Activated T-cell treated with anti-CD3 and anti-CD28 coated beads, Interleukin-2, amount 50 U/mL, for 72 hours (primary cell): ENCODE measurements around the gene ZIC4. TPM values are rescaled to one million over a fixed set of nuclear protein-coding genes. Genes with fewer than 3 reads are reported as not detected.

Experiments
- ATAC-seq, 2 donors: fragments of 150-1000 bp; cut with Tn5 transposase; replicated peaks in 1 of 2; 2 replicates each; pipeline ENCODE4 v1.10.0; 2021; ENCODE audit warnings: moderate library complexity in 2 of 2, mild to moderate bottlenecking in 1 of 2
- DNase-seq, 2 donors: peaks; one replicate each; pipeline ENCODE4 v3.0.0; 2021 to 2022; ENCODE audit warnings: mixed read lengths in 1 of 2
- H3K27ac Mint-ChIP-seq: one replicate; pipeline ENCODE4 v1.8.0; 2022; ENCODE audit warnings: mild to moderate bottlenecking, moderate library complexity, mixed read lengths
- H3K27me3 Mint-ChIP-seq: one replicate; pipeline ENCODE4 v1.8.0; 2022; ENCODE audit warnings: low read depth, mixed read lengths
- H3K36me3 Mint-ChIP-seq, 2 donors: one replicate each; pipeline ENCODE4 v1.8.0; 2022; ENCODE audit warnings: mixed read lengths in 2 of 2, mild to moderate bottlenecking in 1 of 2; ENCODE audit not compliant: insufficient read depth in 2 of 2
- H3K4me1 Mint-ChIP-seq: one replicate; pipeline ENCODE4 v1.8.0; 2022; ENCODE audit warnings: low read depth, mixed read lengths
- H3K4me3 Mint-ChIP-seq, 2 donors: one replicate each; pipeline ENCODE4 v1.8.0; 2022; ENCODE audit warnings: mild to moderate bottlenecking in 2 of 2, mixed read lengths in 2 of 2, moderate library complexity in 2 of 2
- H3K9me3 Mint-ChIP-seq, 2 donors: one replicate each; pipeline ENCODE4 v1.8.0; 2022; ENCODE audit warnings: mixed read lengths in 2 of 2
- total RNA-seq, 2 donors: library from RNA; stranded (reverse); gene quantifications; one replicate each; pipeline ENCODE4 v1.2.3, GENCODE V29; 2022

The ZIC4 gene
- total RNA-seq, 2 donors from 2014 or later = not detected

DNA sequence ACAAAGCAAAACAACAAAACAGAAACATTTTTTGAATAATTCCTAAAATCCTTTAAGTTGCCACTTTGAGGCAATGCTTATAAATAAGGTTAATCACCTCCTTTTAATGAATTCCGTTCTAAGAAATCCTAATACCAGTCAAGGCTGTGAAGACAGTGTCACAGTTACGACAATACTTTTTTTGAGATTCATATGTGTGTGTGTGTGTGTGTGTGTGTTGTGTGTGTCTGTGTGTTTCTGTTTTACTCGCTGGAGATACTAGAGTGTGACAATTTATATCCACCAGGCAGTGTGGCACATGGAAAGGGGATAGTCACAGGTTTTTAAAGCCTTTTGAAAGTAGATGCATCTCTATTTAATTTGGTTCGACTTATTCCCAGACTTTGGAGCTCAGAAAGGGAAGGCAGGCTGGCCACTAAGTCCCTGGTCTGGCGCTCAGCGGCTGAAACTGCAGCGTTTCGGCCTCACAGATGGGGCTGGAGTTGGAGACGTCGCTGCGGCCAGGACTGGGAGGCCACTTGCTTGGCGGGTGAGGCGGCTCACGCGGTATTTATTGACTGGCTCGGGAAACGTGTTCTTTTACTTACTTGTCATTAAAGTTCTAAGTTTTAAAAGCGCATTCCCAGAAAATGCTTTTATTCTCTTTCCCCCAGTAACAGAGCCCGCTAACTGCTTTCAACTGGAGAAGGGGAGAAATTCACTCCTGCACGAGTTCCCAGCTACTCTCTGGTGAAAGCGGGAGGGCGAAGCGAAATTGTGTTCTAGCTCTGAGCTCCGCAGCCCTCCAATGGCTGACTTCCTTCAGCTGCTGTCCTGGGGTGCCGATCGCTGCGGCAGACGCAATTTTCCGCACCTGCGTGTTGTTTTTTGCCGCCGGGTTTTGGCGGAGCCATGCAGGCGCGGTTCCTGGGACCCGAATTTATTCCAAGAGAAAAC lies 16.5 kb upstream of the ZIC4 start:
- H3K27me3 Mint-ChIP-seq = peaks cover 50% of the 10 kb centered on the region
- no peak for ATAC-seq
- H3K4me1 Mint-ChIP-seq = no peaks in the 10 kb centered on the region
- H3K4me3 Mint-ChIP-seq = no peak overlapping the region
- H3K27ac Mint-ChIP-seq = no peak overlapping the region
- DNase-seq = no peak
- H3K9me3 Mint-ChIP-seq = no peaks in the 10 kb centered on the region
- peaks cover 10% of the 10 kb centered on the region in 2 donors for H3K36me3 Mint-ChIP-seq

DNA sequence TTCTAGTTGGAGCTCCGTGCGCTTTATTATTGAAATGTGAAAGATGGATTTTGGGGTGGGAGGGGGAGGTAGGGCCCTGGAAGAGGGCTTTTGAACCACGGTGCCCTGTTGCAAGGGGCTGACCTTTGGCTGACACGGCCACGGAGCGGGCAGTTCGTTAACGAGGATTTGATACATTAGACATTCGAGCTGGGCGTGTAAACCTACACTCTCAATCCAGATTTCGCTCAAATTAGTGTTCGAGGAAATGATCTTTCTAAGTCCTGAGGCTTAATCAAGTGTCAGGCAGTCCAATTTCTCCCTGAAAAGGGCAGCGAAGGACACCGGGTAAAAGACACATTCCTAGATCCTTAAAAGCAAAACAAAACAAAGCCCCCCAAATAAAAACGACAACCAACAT lies 15.9 kb upstream of the ZIC4 start:
- no peak for DNase-seq
- no peak overlapping the region for H3K4me3 Mint-ChIP-seq
- H3K9me3 Mint-ChIP-seq = no peaks in the 10 kb centered on the region
- H3K4me1 Mint-ChIP-seq = no peaks in the 10 kb centered on the region
- peaks cover 10% of the 10 kb centered on the region in 2 donors for H3K36me3 Mint-ChIP-seq
- peaks cover 57% of the 10 kb centered on the region for H3K27me3 Mint-ChIP-seq
- H3K27ac Mint-ChIP-seq = no peak overlapping the region
- ATAC-seq = no peak

DNA sequence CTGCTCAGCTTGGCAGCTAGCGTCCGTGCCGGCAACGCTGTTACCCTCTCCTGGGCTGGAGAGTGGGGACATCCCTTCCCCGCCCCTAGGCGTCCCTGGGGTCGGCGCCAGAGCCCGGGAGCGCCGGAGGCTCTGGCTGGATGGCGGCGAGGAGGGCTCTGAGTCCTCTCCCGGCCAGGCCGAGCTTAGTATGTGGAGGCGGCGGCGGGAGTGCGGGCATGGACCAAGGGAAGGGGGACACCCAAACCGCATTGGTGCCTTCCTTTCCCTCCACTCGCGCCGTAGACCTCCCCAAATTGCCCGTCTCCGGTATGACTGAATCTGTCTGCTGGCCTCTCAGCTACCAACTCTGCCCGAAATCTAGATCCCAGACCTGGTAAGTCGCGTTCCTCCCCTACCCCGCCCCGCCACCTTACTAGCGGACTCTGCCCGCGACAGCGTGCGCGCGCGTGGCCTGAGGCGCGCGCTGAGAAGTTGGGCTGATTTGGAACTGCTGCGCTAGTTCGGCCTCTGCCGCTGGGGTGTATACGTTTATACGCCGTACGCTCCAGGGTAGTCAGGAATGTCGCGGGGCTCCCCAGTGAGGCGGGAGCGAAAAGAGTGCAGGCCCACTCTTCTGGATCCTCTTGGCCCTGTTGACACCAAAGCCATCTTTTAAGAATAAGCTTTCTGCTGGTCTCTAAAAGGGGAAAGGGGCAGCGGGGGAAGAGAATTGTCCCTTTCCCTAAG lies 15.0 kb upstream of the ZIC4 start:
- Mint-ChIP-seq H3K4me3 (no peak overlapping the region), H3K27me3 (peaks cover 61% of the 10 kb centered on the region), H3K4me1 (no peaks in the 10 kb centered on the region), H3K27ac (no peak overlapping the region), H3K9me3 (no peaks in the 10 kb centered on the region), H3K36me3 (peaks cover 10% of the 10 kb centered on the region in 2 donors)
- ATAC-seq (no peak), DNase-seq (no peak)

- no peak for ATAC-seq
- Mint-ChIP-seq H3K27me3 (peaks cover 63% of the 10 kb centered on the region), H3K4me1 (no peaks in the 10 kb centered on the region), H3K27ac (no peak overlapping the region), H3K36me3 (peaks cover 10% of the 10 kb centered on the region in 2 donors), H3K4me3 (no peak overlapping the region), H3K9me3 (no peaks in the 10 kb centered on the region)
- no peak for DNase-seq
These were observed 14.2 kb upstream of the ZIC4 start for GRCh38 chr3:147420353-147421183.

- peak overlapping the region in 1 of 2 donors; percentile 31 for H3K4me3 Mint-ChIP-seq
- no peak overlapping the region for H3K27ac Mint-ChIP-seq
- no peaks in the 10 kb centered on the region for H3K4me1 Mint-ChIP-seq
- DNase-seq (no peak), ATAC-seq (no peak)
- H3K9me3 Mint-ChIP-seq = no peaks in the 10 kb centered on the region
- H3K36me3 Mint-ChIP-seq = peaks cover 10% of the 10 kb centered on the region in 2 donors
- H3K27me3 Mint-ChIP-seq = peaks cover 71% of the 10 kb centered on the region
These were observed 13.5 kb upstream of the ZIC4 start for GRCh38 chr3:147419781-147420224.

GRCh38 chr3:147418808-147419701 lies 12.7 kb upstream of the ZIC4 start:
- peaks cover 10 to 14% of the 10 kb centered on the region in 2 donors for H3K36me3 Mint-ChIP-seq
- H3K9me3 Mint-ChIP-seq = no peaks in the 10 kb centered on the region
- DNase-seq (no peak), ATAC-seq (no peak)
- H3K27me3 Mint-ChIP-seq = peaks cover 78% of the 10 kb centered on the region
- peak overlapping the region; percentile 16 to 31 for H3K4me3 Mint-ChIP-seq
- no peaks in the 10 kb centered on the region for H3K4me1 Mint-ChIP-seq
- no peak overlapping the region for H3K27ac Mint-ChIP-seq

DNA sequence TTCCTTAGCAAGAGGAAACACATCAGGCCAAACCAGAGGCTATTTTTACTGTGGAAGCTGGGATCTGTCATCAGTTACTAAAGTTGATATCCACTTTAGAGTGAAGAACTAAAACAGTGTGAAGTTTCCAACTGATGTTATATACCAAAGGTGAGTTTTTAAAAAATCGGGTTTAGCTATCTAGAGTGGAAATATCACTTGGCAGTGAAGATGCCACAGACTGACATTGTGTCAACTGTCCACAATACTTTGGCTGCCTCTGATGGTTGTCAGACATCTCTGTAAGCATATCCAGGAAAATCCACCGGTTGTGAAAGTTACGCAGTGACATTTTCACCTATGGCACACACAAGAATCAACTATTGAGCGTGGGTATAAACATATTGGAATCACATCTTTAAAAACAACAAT lies 12.0 kb upstream of the ZIC4 start:
- DNase-seq = no peak
- Mint-ChIP-seq H3K9me3 (peaks cover 0 to 1% of the 10 kb centered on the region in 2 donors), H3K4me3 (no peak overlapping the region), H3K36me3 (peaks cover 9 to 12% of the 10 kb centered on the region in 2 donors), H3K4me1 (peaks cover 4% of the 10 kb centered on the region), H3K27me3 (peaks cover 76% of the 10 kb centered on the region), H3K27ac (no peak overlapping the region)
- no peak for ATAC-seq

GRCh38 chr3:147417551-147418295 lies 11.4 kb upstream of the ZIC4 start:
- H3K27ac Mint-ChIP-seq = no peak overlapping the region
- no peak for DNase-seq
- H3K27me3 Mint-ChIP-seq = peaks cover 76% of the 10 kb centered on the region
- H3K4me3 Mint-ChIP-seq = no peak overlapping the region
- H3K9me3 Mint-ChIP-seq = peaks cover 0 to 2% of the 10 kb centered on the region in 2 donors
- H3K4me1 Mint-ChIP-seq = peaks cover 8% of the 10 kb centered on the region
- ATAC-seq = no peak
- H3K36me3 Mint-ChIP-seq = peaks cover 10 to 14% of the 10 kb centered on the region in 2 donors

DNA sequence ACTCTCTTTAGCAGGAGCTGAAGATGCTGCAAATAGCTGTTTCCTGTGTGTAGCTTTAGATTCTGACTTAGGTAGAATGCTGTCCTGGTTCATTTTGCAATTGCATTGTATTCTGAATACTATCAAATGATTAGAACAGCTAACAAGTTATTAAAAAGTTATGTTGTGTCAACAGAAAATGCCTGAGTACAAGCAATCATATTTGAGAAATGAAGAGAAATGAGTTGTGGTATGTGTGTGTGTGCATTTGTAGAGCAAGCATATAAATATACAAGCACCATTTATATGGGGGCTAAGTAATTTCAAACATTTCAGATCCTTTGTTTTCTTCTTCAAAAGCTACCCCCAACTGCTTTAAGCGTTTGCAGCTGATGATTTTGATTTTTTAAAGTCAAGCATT lies 10.6 kb upstream of the ZIC4 start:
- Mint-ChIP-seq H3K4me1 (peaks cover 8% of the 10 kb centered on the region), H3K4me3 (no peak overlapping the region), H3K36me3 (peaks cover 10% of the 10 kb centered on the region in 2 donors), H3K27ac (no peak overlapping the region), H3K9me3 (peaks cover 0 to 2% of the 10 kb centered on the region in 2 donors), H3K27me3 (peaks cover 74% of the 10 kb centered on the region)
- ATAC-seq (no peak), DNase-seq (no peak)

GRCh38 chr3:147415874-147416273 lies 9.5 kb upstream of the ZIC4 start:
- H3K4me3 Mint-ChIP-seq = no peak overlapping the region
- no peak for DNase-seq
- ATAC-seq = no peak
- H3K9me3 Mint-ChIP-seq = peaks cover 2 to 3% of the 10 kb centered on the region in 2 donors
- H3K4me1 Mint-ChIP-seq = peaks cover 18% of the 10 kb centered on the region
- peaks cover 10 to 13% of the 10 kb centered on the region in 2 donors for H3K36me3 Mint-ChIP-seq
- H3K27ac Mint-ChIP-seq = no peak overlapping the region
- peaks cover 78% of the 10 kb centered on the region for H3K27me3 Mint-ChIP-seq

GRCh38 chr3:147415286-147415685 lies 8.9 kb upstream of the ZIC4 start:
- no peak for ATAC-seq
- no peak for DNase-seq
- Mint-ChIP-seq H3K4me3 (no peak overlapping the region), H3K27me3 (peaks cover 78% of the 10 kb centered on the region), H3K27ac (no peak overlapping the region), H3K4me1 (peaks cover 21% of the 10 kb centered on the region), H3K36me3 (peaks cover 10 to 13% of the 10 kb centered on the region in 2 donors), H3K9me3 (peaks cover 2 to 3% of the 10 kb centered on the region in 2 donors)
